K562 (cell line): ENCODE results near the gene HIPK2.

Source experiments
- ATF2 ChIP-seq: sonication (generic); formaldehyde crosslinking; IDR thresholded peaks from 2 replicates; pipeline ENCODE4 v1.8.1; 2022; ENCODE audit warnings: missing genetic modification reagents
- EP300 ChIP-seq: IDR thresholded peaks from 2 replicates; pipeline ENCODE4 v1.6.1; 2012; ENCODE audit warnings: low read length, improper control_type of control experiment
- GTF2F1 ChIP-seq: IDR thresholded peaks from 2 replicates; pipeline ENCODE4 v1.6.1; 2011; ENCODE audit warnings: low read depth, low read length, improper control_type of control experiment
- NCOA2 ChIP-seq, 2 experiments: fragments of 450-650 bp; IDR thresholded peaks; 2 replicates each; pipeline ENCODE4 v1.6.1; 2018; ENCODE audit warnings: mild to moderate bottlenecking in 2 of 2, moderate library complexity in 1 of 2; ENCODE audit not compliant: partially characterized antibody in 2 of 2
- POLR2G ChIP-seq: fragments of 200-400 bp; formaldehyde crosslinking; IDR thresholded peaks from 2 replicates; pipeline ENCODE4 v1.6.1; 2017; ENCODE audit warnings: low read depth, mild to moderate bottlenecking, antibody characterized with exemption, low read length, moderate library complexity

GRCh38 chr7:139741789-139742344 is 35.9 kb downstream of the HIPK2 start:
- TF ChIP-seq GTF2F1 (no peak), NCOA2 (IDR thresholded peaks at IDR 0.05; ENCODE audit: partially characterized antibody in 2 of 2) (no peak), EP300 (no peak), ATF2 (CRISPR knock-in tag) (no peak), POLR2G (no peak)
